ENCODE results near the gene CDON.

The CDON gene

GRCh38 chr11:126062679-126063506, at the start of gene CDON:
Gene CDON (minus strand): TSS chr11:126062866. CDS start chr11:126023476, 39,390 bp downstream.
- DNase-seq = peak in 50 of 51 donors; percentile 34 to 93 (median 76)

GRCh38 chr11:126111458-126112116, 48.9 kb upstream of the CDON start:
- DNase-seq = no peak

- DNase-seq = peak in 11 of 51 donors; percentile 4 to 51 (median 23)
Measured at GRCh38 chr11:126109941-126110731, 47.5 kb upstream of the CDON start.

- DNase-seq = no peak
Measured at GRCh38 chr11:126106594-126107328, 44.1 kb upstream of the CDON start.

- no peak for DNase-seq
Measured at GRCh38 chr11:126105748-126106080, 43.0 kb upstream of the CDON start.

- DNase-seq = no peak
Measured at GRCh38 chr11:126105022-126105747, 42.5 kb upstream of the CDON start.

GRCh38 chr11:126104420-126104819, 41.8 kb upstream of the CDON start:
- no peak for DNase-seq

GRCh38 chr11:126103150-126103549, 40.5 kb upstream of the CDON start:
- no peak for DNase-seq

GRCh38 chr11:126102436-126102981, 39.8 kb upstream of the CDON start:
- DNase-seq = peak in 1 of 51 donors; percentile 8

- no peak for DNase-seq
Measured at GRCh38 chr11:126101930-126102283, 39.2 kb upstream of the CDON start.

GRCh38 chr11:126101251-126101929, 38.7 kb upstream of the CDON start:
- no peak for DNase-seq

- no peak for DNase-seq
Measured at GRCh38 chr11:126100716-126101115, 38.0 kb upstream of the CDON start.

GRCh38 chr11:126098204-126098769, 35.6 kb upstream of the CDON start:
- DNase-seq = no peak

- no peak for DNase-seq
Measured at GRCh38 chr11:126095745-126096144, 33.1 kb upstream of the CDON start.

GRCh38 chr11:126090452-126090851, 27.8 kb upstream of the CDON start:
- DNase-seq = no peak

- no peak for DNase-seq
Measured at GRCh38 chr11:126088999-126089398, 26.3 kb upstream of the CDON start.

- DNase-seq = no peak
Measured at GRCh38 chr11:126086248-126086647, 23.6 kb upstream of the CDON start.

- DNase-seq = no peak
Measured at GRCh38 chr11:126084608-126084912, 21.9 kb upstream of the CDON start.

GRCh38 chr11:126083829-126084607, 21.4 kb upstream of the CDON start:
- DNase-seq = peak in 6 of 51 donors; percentile 5 to 28 (median 10)

Measured in hypothalamus (tissue), 51 donors.